MM.1S (cell line): Measurements from ENCODE around the gene RHOC.

Experiments
- DNase-seq: peaks from one replicate; pipeline ENCODE4 v3.0.0-alpha.2; 2015
- H2AFZ ChIP-seq: fragments of 300-600 bp; sonication (generic); 2 replicates; pipeline ENCODE4 v1.6.0; 2016; ENCODE audit warnings: antibody characterized with exemption, low read length
- H3F3A ChIP-seq: fragments of 300-600 bp; sonication (generic); 2 replicates; pipeline ENCODE4 v1.6.1; 2016; ENCODE audit warnings: mild to moderate bottlenecking, antibody characterized with exemption, low read length, moderate library complexity, mixed read lengths; ENCODE audit not compliant: insufficient read depth
- H3K27ac ChIP-seq: fragments of 300-600 bp; sonication (generic); 2 replicates; pipeline ENCODE4 v1.5.1; 2016; ENCODE audit warnings: mild to moderate bottlenecking, low read length
- H3K27me3 ChIP-seq: fragments of 300-600 bp; sonication (generic); replicated peaks from 2 replicates; pipeline ENCODE4 v1.6.0; 2016; ENCODE audit warnings: low read length; ENCODE audit not compliant: insufficient read depth
- H3K36me3 ChIP-seq: fragments of 300-600 bp; sonication (generic); replicated peaks from 2 replicates; pipeline ENCODE4 v1.6.1; 2016; ENCODE audit warnings: mild to moderate bottlenecking, low read length, mixed read lengths; ENCODE audit not compliant: insufficient read depth
- H3K4me1 ChIP-seq: fragments of 300-600 bp; sonication (generic); 2 replicates; pipeline ENCODE4 v1.6.1; 2016; ENCODE audit warnings: low read length, mixed read lengths
- H3K4me2 ChIP-seq: fragments of 300-600 bp; sonication (generic); 2 replicates; pipeline ENCODE4 v1.6.0; 2016; ENCODE audit warnings: low read depth, low read length
- H3K4me3 ChIP-seq: fragments of 300-600 bp; sonication (generic); 2 replicates; pipeline ENCODE4 v1.5.1; 2016; ENCODE audit warnings: low read length, mixed read lengths
- H3K79me2 ChIP-seq: fragments of 300-600 bp; sonication (generic); 2 replicates; pipeline ENCODE4 v1.6.1; 2016; ENCODE audit warnings: mixed run types, low read length, mixed read lengths
- H3K9ac ChIP-seq: fragments of 300-600 bp; sonication (generic); 2 replicates; pipeline ENCODE4 v1.6.1; 2016; ENCODE audit warnings: low read length, mixed read lengths
- H3K9me2 ChIP-seq: fragments of 300-600 bp; sonication (generic); replicated peaks from 2 replicates; pipeline ENCODE4 v1.6.1; 2016; ENCODE audit warnings: mild to moderate bottlenecking, low read length, mixed read lengths; ENCODE audit not compliant: insufficient read depth
- H3K9me3 ChIP-seq: fragments of 300-600 bp; sonication (generic); replicated peaks from 2 replicates; pipeline ENCODE4 v1.6.1; 2016; ENCODE audit warnings: mild to moderate bottlenecking, low read length, mixed read lengths; ENCODE audit not compliant: insufficient read depth
- H4K20me1 ChIP-seq: fragments of 300-600 bp; sonication (generic); 2 replicates; pipeline ENCODE4 v1.6.1; 2016; ENCODE audit warnings: mild to moderate bottlenecking, low read length, moderate library complexity, mixed read lengths; ENCODE audit not compliant: insufficient read depth
- CTCF ChIP-seq: fragments of 300-600 bp; sonication (generic); IDR thresholded peaks from 2 replicates; pipeline ENCODE4 v1.5.1; 2016; ENCODE audit warnings: antibody characterized with exemption, low read length, mixed read lengths
- EZH2 ChIP-seq: fragments of 300-600 bp; sonication (generic); optimal IDR thresholded peaks from 2 replicates; pipeline ENCODE3; 2017; ENCODE audit warnings: low read depth, mild to moderate bottlenecking, antibody characterized with exemption, low read length, mixed read lengths
- EZH2phosphoT487 ChIP-seq: fragments of 300-600 bp; sonication (generic); IDR thresholded peaks from 2 replicates; pipeline ENCODE4 v1.6.1; 2018; ENCODE audit warnings: antibody characterized with exemption, low read length

The RHOC gene

GRCh38 chr1:112712701-112713128 is 5.8 kb upstream of the RHOC start:
- Histone ChIP-seq H3K27me3 (peaks cover 17% of the 10 kb centered on the region), H3K9me3 (no peaks in the 10 kb centered on the region), H3F3A (no peaks in the 10 kb centered on the region), H3K4me1 (peaks cover 5% of the 10 kb centered on the region; the same call in 1 of the 2 replicates), H3K79me2 (no peaks in the 10 kb centered on the region), H3K27ac (no peak overlapping the region), H2AFZ (no peak overlapping the region), H4K20me1 (no peaks in the 10 kb centered on the region), H3K9me2 (no peaks in the 10 kb centered on the region), H3K4me3 (no peak overlapping the region), H3K36me3 (no peaks in the 10 kb centered on the region), H3K9ac (no peak overlapping the region), H3K4me2 (no peak overlapping the region)
- no peak for TF ChIP-seq EZH2
- no peak for TF ChIP-seq CTCF
- no peak for TF ChIP-seq EZH2phosphoT487
- DNase-seq, result no peak

GRCh38 chr1:112712191-112712590 is 5.3 kb upstream of the RHOC start:
- Histone ChIP-seq H3K9ac (no peak overlapping the region), H3K9me2 (no peaks in the 10 kb centered on the region), H3K4me2 (no peak overlapping the region), H3K27ac (no peak overlapping the region), H3K9me3 (no peaks in the 10 kb centered on the region), H3K27me3 (peaks cover 18% of the 10 kb centered on the region), H3K4me3 (no peak overlapping the region), H3K36me3 (no peaks in the 10 kb centered on the region), H4K20me1 (no peaks in the 10 kb centered on the region), H3K79me2 (no peaks in the 10 kb centered on the region), H3K4me1 (peaks cover 5% of the 10 kb centered on the region; the same call in 1 of the 2 replicates), H3F3A (no peaks in the 10 kb centered on the region), H2AFZ (no peak overlapping the region)
- no peak for DNase-seq
- TF ChIP-seq EZH2 (no peak), EZH2phosphoT487 (no peak), CTCF (no peak)

- no peak overlapping the region for H2AFZ ChIP-seq
- H3K9ac ChIP-seq, result no peak overlapping the region
- H3K4me3 ChIP-seq, result no peak overlapping the region
- H3K9me3 ChIP-seq, result no peaks in the 10 kb centered on the region
- no peaks in the 10 kb centered on the region for H3K36me3 ChIP-seq
- peaks cover 18% of the 10 kb centered on the region for H3K27me3 ChIP-seq
- TF ChIP-seq EZH2phosphoT487, result no peak
- TF ChIP-seq CTCF, result no peak
- TF ChIP-seq EZH2, result no peak
- no peaks in the 10 kb centered on the region for H4K20me1 ChIP-seq
- no peaks in the 10 kb centered on the region for H3F3A ChIP-seq
- no peaks in the 10 kb centered on the region for H3K9me2 ChIP-seq
- H3K4me2 ChIP-seq, result no peak overlapping the region
- peaks cover 5% of the 10 kb centered on the region; the same call in 1 of the 2 replicates for H3K4me1 ChIP-seq
- H3K79me2 ChIP-seq, result no peaks in the 10 kb centered on the region
- no peak overlapping the region for H3K27ac ChIP-seq
- no peak for DNase-seq
These were observed 4.7 kb upstream of the RHOC start for GRCh38 chr1:112711670-112712069.
